AG20443 (cell line): ENCODE results near the gene AGAP1.

Experiments used
- DNase-seq: peaks from one replicate; pipeline ENCODE4 v3.0.0; 2012; ENCODE audit warnings: low spot score, mixed read lengths

Gene AGAP1

GRCh38 chr2:235609321-235609720 is 115.5 kb downstream of the AGAP1 start:
- DNase-seq = no peak

GRCh38 chr2:235609746-235610145 is 115.9 kb downstream of the AGAP1 start:
- no peak for DNase-seq

DNA sequence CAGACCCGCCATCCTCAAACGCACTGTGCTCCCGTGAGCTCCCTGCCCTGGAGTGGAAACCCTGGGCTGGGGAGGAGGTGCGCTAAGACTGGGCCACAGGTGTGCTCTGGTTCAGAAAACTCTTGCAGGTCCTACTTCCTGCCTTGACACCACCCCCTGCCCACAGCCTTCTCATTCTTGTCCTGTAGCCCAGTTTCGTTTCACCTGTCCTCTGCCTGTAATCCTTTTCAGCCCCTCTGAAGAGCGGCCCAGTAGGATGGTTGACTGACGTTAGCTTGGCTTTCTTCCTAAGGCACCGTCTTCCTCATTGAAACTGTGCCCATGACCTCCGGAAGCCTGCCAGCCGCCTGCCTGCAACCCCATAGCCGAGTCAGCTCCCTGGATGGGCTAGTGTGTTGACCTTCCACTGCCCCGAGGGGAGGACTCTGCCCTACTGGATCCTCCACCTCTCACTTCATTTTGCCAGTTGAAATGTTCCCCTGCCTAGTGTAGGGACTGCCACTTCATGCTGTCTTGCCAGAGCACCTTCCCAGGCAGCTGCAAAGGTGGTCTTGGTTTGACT is 116.9 kb downstream of the AGAP1 start:
- no peak for DNase-seq

DNA sequence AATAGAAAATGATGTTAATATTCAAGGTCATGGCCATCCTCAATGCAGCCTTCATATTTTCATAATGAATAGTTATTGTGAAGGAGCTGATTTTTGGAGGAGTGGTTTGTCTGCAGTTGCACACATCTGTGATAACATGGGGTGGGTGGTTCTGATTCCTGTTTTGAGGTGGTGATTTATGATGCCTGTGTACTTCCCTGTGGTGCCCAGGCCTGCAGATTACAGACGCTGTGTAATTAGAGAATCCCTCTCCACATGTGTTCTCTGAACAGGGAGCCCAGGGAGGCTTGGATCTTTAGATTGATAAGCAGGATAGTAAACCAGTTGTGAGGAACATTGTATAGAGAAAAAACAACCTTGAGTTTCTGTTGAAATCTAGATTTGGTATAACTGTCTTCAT is 117.5 kb downstream of the AGAP1 start:
- no peak for DNase-seq

- no peak for DNase-seq
These were observed 117.9 kb downstream of the AGAP1 start for GRCh38 chr2:235611756-235612155.

DNA sequence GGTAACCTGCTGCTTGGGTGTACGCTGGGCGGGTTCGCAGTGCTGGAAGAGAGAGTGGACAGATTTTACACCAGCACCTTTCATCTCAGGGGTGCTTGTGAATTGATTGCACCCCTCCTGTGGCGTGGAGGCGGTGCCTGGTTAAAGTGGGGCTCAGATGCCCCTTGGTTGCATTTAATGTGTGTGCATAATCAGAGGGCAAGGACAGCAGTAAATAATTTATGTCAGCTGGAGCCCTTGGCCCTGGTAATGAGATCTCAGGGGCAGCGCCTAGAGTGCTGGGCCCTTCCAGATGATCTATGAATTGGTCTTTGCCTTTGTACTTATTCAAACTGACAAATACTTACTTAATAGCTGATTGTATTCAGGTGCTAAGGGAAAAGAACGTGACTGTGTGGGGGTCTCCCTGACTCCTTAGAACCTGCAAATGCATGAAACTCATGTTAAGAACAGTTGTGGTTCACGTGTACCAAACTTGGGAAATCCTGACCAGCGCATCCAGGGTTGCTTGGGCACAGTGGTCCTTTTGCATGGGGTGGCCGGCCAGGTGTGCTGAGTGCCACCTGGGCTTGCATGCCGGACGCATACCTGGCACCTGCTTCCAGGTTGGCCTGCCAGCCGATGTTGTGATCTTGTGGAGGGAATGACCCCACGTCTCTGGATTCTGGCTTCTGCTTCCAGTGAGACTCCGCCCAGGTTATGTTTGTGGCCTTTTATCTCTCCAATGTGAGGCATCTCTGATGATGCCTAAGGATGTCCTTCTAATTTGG is 118.5 kb downstream of the AGAP1 start:
- no peak for DNase-seq

DNA sequence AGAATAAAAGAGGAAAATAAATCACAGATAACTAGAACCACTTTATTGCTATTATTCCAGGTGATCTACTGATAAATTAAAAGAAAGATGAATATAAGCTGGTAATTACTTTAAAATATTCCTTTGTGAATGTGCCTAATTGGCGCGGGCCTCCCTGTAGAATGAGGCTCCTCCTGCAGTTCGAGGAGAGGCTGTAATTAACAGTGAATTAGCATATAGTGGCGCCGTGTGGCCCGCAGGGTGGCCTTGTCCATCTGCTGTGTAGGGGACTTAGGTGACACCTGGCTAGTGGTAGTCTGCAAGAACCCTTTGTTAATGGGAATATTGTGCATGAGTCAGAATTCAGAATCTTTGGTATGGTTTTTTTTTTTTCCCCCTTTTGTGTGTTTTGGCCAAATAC is 119.8 kb downstream of the AGAP1 start:
- DNase-seq = no peak

DNA sequence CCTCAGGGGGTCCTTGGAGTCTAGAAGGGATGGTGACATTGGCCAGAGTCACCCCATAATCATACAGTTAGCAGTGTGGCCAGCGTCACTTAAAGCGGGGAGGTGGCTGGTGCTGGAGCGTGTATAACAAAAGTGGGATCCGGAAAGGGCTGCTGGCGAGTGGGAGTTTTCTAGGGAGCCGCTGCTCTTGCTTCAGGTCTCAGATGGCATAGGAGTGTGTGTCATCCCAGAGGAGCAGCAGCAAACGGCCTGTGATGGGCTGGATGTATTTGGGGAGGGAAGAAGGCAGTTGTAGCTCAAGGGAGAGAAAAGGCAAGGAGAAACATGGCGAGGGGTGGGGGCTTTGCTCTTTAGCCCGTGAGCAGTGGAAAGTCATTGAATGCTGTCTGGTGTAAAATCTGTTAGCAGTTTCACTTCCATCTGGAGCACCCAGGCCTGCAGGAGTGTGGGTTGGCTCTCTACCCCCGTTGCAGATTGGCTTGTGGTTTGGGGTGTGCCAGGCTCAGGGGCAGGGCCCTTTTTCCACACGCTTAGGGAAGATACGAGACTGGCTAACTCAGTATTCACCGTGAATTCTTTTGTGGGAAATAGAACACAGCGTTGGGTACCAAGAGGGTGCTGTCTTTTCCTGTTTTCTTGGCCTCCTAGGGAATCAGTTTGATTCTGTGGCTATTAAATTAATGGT is 120.5 kb downstream of the AGAP1 start:
- peak; percentile 59 for DNase-seq

GRCh38 chr2:235614900-235615712 is 121.3 kb downstream of the AGAP1 start:
- peak; percentile 79 for DNase-seq

DNA sequence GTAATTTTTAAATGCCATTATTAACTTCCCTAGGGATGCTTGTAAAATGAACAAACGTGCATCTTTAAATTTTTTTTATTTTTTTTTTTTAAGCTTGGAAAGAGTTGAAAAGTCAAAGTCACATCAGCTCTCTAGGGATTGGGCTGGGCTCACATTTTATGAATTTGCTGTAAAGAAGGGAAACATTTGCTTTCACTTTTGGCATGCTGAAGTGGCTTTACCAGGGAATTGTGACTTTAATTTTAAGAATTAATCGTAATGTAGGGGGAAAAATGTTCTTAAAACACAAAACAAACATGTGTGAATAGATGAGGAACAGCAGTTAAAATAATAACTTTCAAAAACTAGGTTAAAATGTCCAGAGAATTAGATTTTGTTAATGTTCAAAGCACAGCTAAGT is 123.0 kb downstream of the AGAP1 start:
- peak; percentile 39 for DNase-seq

GRCh38 chr2:235618039-235618438 is 124.2 kb downstream of the AGAP1 start:
- peak; percentile 43 for DNase-seq

GRCh38 chr2:235619544-235619943 is 125.7 kb downstream of the AGAP1 start:
- DNase-seq = no peak

DNA sequence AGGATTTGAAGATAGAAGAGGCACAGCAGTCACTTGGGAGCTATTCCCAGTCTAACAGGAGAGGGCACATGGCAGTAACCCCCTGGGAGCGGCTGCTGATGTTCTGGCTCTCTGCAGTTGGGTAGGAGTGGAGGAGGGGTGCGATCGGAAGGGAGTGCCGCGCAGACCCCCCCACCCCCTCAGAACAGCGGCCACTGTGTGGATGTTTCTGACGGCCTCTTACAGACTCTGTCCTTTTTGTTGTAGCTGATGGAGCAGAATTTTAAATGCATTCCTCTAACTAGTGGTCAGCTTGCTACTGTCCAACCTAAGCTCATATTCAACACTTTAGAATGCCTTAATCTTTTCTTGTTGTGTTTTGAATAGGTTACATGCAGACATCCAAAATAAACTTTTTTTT is 127.9 kb downstream of the AGAP1 start:
- DNase-seq = no peak

DNA sequence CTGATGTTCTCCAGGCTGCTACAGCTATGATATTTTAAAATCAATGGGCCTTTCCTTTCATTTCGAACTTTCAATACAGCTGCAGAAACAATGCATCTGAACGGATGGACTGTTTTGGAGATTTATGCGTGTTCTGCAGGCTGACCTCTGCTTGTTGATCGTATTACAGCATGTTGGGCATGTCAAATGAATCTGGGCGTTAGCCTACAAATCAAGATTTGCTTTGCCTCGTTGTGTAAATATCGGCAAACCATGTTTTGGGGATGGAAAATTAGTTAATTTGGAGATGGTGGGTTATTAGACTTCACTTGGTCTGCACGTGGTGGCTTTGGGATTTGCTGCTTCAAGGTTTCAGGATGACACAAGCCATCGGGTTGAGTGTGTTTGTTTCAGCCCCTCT is 129.3 kb downstream of the AGAP1 start:
- DNase-seq = no peak

- no peak for DNase-seq
These were observed 129.9 kb downstream of the AGAP1 start for GRCh38 chr2:235623752-235624151.

DNA sequence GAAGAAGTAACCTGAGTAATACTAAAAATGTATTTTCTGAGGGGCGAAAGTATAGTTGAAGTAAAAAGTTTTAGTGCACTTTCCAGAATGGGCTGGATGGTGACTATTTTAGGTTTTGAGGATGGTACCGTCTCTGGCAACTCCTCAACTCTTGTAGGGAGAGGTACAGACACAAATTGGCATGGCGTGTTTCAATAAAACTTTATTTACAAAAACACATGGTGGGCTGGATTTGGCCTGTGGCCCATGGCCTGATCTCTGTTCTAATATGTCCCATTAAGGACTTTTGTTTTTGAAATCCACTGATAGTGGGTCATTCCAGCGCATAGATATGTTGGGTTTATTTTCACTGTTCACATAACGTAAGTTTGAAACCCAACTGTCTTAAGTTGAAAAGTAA is 132.8 kb downstream of the AGAP1 start:
- DNase-seq = no peak

DNA sequence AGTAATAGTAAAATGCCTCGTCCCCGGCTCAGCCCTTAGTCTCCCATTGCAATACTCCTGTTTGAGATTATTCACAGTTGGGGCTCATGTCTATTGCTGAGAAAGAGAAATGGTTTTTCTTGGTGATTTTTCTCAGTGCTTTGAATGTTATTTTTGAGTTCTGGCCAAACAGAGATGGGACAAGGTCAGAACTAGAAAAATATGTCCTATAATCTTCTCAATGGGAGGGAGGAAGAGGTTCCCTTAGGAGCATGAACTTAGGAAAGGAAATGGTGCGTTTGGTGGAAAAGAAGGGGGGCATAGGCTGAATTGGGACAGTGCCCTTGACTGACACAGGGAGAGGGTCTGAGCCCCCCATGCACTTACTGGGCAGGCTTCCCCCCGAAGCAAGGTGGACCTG is 133.8 kb downstream of the AGAP1 start:
- DNase-seq = no peak

DNA sequence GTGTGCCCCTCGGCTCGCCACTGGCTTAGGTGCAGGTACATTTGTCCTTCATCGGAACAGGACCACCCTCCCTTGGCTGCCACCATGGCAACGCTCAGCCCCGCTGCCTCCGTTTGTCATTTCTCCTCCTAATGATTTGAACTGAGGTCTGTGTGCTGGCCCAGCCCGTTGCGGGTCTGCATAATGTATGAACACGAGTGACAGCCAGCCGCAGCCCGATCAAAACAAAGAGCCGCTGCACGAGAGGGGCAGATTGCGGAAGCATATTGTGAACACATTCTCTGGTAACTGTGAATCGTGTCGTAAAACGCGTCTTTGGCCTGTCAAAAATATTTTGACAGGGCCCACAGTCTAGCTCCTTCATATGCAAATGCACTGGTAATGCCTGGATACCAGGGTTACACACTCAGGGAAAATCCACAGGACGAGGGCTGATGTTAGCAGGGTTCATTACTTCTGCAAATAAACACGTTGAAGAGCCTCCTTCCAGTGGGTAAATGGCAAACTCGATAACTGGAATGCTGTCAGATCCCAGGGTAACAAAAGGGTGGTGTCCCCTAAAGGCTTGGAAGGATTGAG is 137.0 kb downstream of the AGAP1 start:
- no peak for DNase-seq

GRCh38 chr2:235634435-235635158 is 140.8 kb downstream of the AGAP1 start:
- DNase-seq = peak; percentile 73

DNA sequence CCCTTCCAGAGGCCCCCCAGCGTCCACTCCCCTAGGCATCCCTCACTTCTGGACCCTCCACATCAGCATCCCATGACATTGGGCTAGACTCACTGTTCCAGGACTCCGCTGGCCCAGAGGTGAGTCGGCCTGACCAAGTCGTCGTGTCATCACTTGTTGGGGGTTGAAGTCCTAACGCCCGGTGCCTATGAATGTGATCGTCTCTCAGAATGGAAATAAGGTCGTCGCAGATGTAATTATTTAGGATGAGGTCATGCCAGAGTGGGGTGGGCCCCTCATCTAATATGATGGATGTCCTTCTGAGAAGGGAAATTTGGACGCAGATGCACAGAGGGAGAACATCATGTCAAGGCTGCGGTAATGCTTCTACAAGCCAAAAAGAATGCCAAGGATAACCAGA is 142.7 kb downstream of the AGAP1 start:
- DNase-seq = no peak

DNA sequence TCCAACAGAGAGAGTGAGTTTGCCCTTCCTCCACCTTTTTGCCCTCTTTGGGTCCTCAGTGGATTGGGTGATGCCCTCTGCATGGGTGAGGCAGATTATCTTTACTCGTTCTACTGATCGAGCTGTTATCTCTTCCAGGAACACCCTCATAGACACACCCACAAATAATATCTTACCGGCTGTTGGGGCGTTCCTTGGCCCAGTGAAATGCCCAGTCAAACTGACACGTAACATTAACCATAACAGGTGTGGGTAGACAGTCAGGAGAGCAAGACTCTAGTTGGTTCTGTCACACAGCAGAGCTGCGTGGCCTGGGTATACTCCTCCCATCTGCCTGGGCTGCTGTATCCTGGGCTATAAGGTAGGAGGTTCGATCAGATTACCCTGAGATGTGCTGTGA is 144.1 kb downstream of the AGAP1 start:
- DNase-seq = no peak
